Amygdala (tissue), 56 donors: ENCODE data around the gene TH.
"Not testable (repeated sequence)": the region's sequence is repeated elsewhere in the genome, so short reads cannot be mapped to it uniquely, and the experiment has no call there.

Experiments
- DNase-seq, 56 donors: peaks; one replicate each; lab custom pipeline; 2025; lab: John Stamatoyannopoulos, UW

TH gene

GRCh38 chr11:2197771-2198520 is 26.3 kb upstream of the TH start:
- DNase-seq: no peak

GRCh38 chr11:2196970-2197770 is 25.6 kb upstream of the TH start:
- DNase-seq: peak in 29 of 56 donors; percentile 13 to 65 (median 35)

GRCh38 chr11:2195756-2196088 is 24.1 kb upstream of the TH start:
- DNase-seq: no peak

GRCh38 chr11:2194877-2195755 is 23.5 kb upstream of the TH start:
- peak in 2 of 56 donors; percentile 10 to 30 for DNase-seq

GRCh38 chr11:2193888-2194595 is 22.4 kb upstream of the TH start:
- DNase-seq: not testable (repeated sequence)

GRCh38 chr11:2193099-2193887 is 21.7 kb upstream of the TH start:
- no peak for DNase-seq

- DNase-seq: no peak
These were observed 20.8 kb upstream of the TH start for GRCh38 chr11:2192435-2192834.

- DNase-seq: no peak
These were observed 20.3 kb upstream of the TH start for GRCh38 chr11:2191883-2192282.

GRCh38 chr11:2190657-2191471 is 19.2 kb upstream of the TH start:
- peak in 2 of 56 donors; percentile 13 for DNase-seq

- DNase-seq: no peak
These were observed 18.5 kb upstream of the TH start for GRCh38 chr11:2189938-2190656.

GRCh38 chr11:2188745-2189144 is 17.1 kb upstream of the TH start:
- no peak for DNase-seq

- no peak for DNase-seq
These were observed 15.7 kb upstream of the TH start for GRCh38 chr11:2187280-2187707.

- DNase-seq: peak in 3 of 56 donors; percentile 9 to 31 (median 20)
These were observed 15.2 kb upstream of the TH start for GRCh38 chr11:2186669-2187279.

GRCh38 chr11:2185324-2186085 is 13.9 kb upstream of the TH start:
- peak in 2 of 56 donors; percentile 9 to 22 for DNase-seq

- DNase-seq: no peak
These were observed 11.3 kb upstream of the TH start for GRCh38 chr11:2182692-2183474.

- DNase-seq: no peak
These were observed 10.5 kb upstream of the TH start for GRCh38 chr11:2182075-2182474.
